Endothelial cell of umbilical vein (primary cell): ENCODE measurements around the gene PCDH9. TPM values are rescaled to one million over a fixed set of nuclear protein-coding genes. Genes with fewer than 3 reads are reported as not detected.

ENCODE experiments used
- BruUV-seq: library from RNA; stranded (reverse); fragments of 400-500 nt; replicated peaks from 2 replicates; lab custom pipeline; 2021; lab: Mats Ljungman, UMichigan
- CTCF ChIA-PET: fragments of 300-600, 350-600 bp; sonication (Branson Sonifier 250); formaldehyde crosslinking; loops from one replicate; lab custom pipeline; 2021; ENCODE audit warnings: antibody characterized with exemption, inconsistent platforms; lab: Charles Lee
- POLR2A ChIA-PET: fragments of 300-600, 350-600 bp; sonication (Branson Sonifier 250); formaldehyde crosslinking; loops from one replicate; lab custom pipeline; 2021; ENCODE audit warnings: antibody characterized with exemption, inconsistent platforms; lab: Charles Lee
- DNase-seq: peaks from one replicate; pipeline ENCODE4 v3.0.0-alpha.2; 2011; ENCODE audit warnings: low read depth, low spot score
- FAIRE-seq: peaks from 2 replicates; lab custom pipeline; 2011; peaks lifted over from hg19 to GRCh38; lab: Jason Lieb, UNC
- H2AFZ ChIP-seq: 2 replicates; pipeline ENCODE4 v1.6.0; 2012; ENCODE audit warnings: low read depth, low read length, control low read depth, inconsistent platforms
- H3K27ac ChIP-seq: 2 replicates; pipeline ENCODE4 v1.5.1; 2011; ENCODE audit warnings: low read depth, mild to moderate bottlenecking, control low read depth, low read length, moderate library complexity; ENCODE audit not compliant: insufficient read depth
- H3K27me3 ChIP-seq, 2 experiments: 2 replicates each; pipeline versions ENCODE4 v1.6.0 to v1.6.1; 2011; ENCODE audit warnings: low read length in 2 of 2, mixed read lengths in 1 of 2; ENCODE audit not compliant: control insufficient read depth in 2 of 2, insufficient read depth in 2 of 2
- H3K36me3 ChIP-seq, 2 experiments: 2 replicates in 1 of 2; 3 replicates in 1 of 2; pipeline ENCODE4 v1.5.1; 2011; ENCODE audit warnings: low read length in 2 of 2, mild to moderate bottlenecking in 1 of 2, moderate library complexity in 1 of 2; ENCODE audit not compliant: control insufficient read depth in 2 of 2, insufficient read depth in 2 of 2; ENCODE audit errors: extremely low read depth in 1 of 2
- H3K4me1 ChIP-seq: 3 replicates; pipeline ENCODE4 v1.5.1; 2011; ENCODE audit warnings: mild to moderate bottlenecking, low read length; ENCODE audit not compliant: control insufficient read depth, insufficient read depth; ENCODE audit errors: extremely low read depth
- H3K4me2 ChIP-seq: 2 replicates; pipeline ENCODE4 v1.6.1; 2011; ENCODE audit warnings: low read length, control low read depth, mixed read lengths; ENCODE audit not compliant: insufficient read depth
- H3K4me3 ChIP-seq, 3 experiments: fragments of 200-600 bp in 1 of 3; sonication (generic), shearing (Covaris generic) in 1 of 3; replicated peaks in 1 of 3; 2 replicates each; pipeline ENCODE4 v1.5.1; 2011 to 2016; ENCODE audit warnings: control low read depth in 3 of 3, low read length in 3 of 3, mild to moderate bottlenecking in 2 of 3, inconsistent platforms in 1 of 3, low read depth in 1 of 3, moderate library complexity in 1 of 3; ENCODE audit not compliant: insufficient read depth in 1 of 3
- H3K79me2 ChIP-seq: 2 replicates; pipeline ENCODE4 v1.6.0; 2012; ENCODE audit warnings: low read length, inconsistent platforms; ENCODE audit not compliant: control insufficient read depth, insufficient read depth
- H3K9ac ChIP-seq: replicated peaks from 2 replicates; pipeline ENCODE3; 2011; ENCODE audit warnings: low read length, control low read depth; ENCODE audit not compliant: insufficient read depth; ENCODE audit errors: extremely low read depth
- H3K9me1 ChIP-seq: replicated peaks from 3 replicates; pipeline ENCODE4 v1.6.0; 2011; ENCODE audit warnings: mild to moderate bottlenecking, low read length; ENCODE audit not compliant: control insufficient read depth, insufficient read depth; ENCODE audit errors: extremely low read depth
- H3K9me3 ChIP-seq: replicated peaks from 2 replicates; pipeline ENCODE4 v1.5.1; 2012; ENCODE audit warnings: low read length, inconsistent platforms; ENCODE audit not compliant: control insufficient read depth, insufficient read depth
- H4K20me1 ChIP-seq: replicated peaks from 2 replicates; pipeline ENCODE3; 2011; ENCODE audit warnings: mild to moderate bottlenecking, low read length; ENCODE audit not compliant: control insufficient read depth, insufficient read depth; ENCODE audit errors: extremely low read depth
- CTCF ChIP-seq, 2 donors: IDR thresholded peaks; 1 replicate in 1 of 2; 2 replicates in 1 of 2; pipeline ENCODE4 v1.5.1; 2011; ENCODE audit warnings: low read length in 2 of 2, mild to moderate bottlenecking in 2 of 2, moderate library complexity in 2 of 2, control low read depth in 1 of 2, inconsistent platforms in 1 of 2, low read depth in 1 of 2; ENCODE audit not compliant: insufficient read depth in 1 of 2; ENCODE audit errors: extremely low read depth in 1 of 2
- EZH2 ChIP-seq: IDR thresholded peaks from 2 replicates; pipeline ENCODE4 v1.6.1; 2012; ENCODE audit warnings: borderline replicate concordance, low read depth, mild to moderate bottlenecking, moderate library complexity, low read length, inconsistent platforms; ENCODE audit not compliant: severe bottlenecking
- FOS ChIP-seq: IDR thresholded peaks from 2 replicates; pipeline ENCODE4 v1.6.1; 2011; ENCODE audit warnings: mild to moderate bottlenecking, low read length, moderate library complexity, borderline replicate concordance; ENCODE audit not compliant: insufficient read depth
- GATA2 ChIP-seq: IDR thresholded peaks from 2 replicates; pipeline ENCODE4 v1.7.0; 2011; ENCODE audit warnings: low read depth, mild to moderate bottlenecking, moderate library complexity, mixed read lengths, low read length; ENCODE audit not compliant: insufficient read length, insufficient read depth
- JUN ChIP-seq: IDR thresholded peaks from 2 replicates; pipeline ENCODE4 v1.6.1; 2011; ENCODE audit warnings: borderline replicate concordance, low read depth; ENCODE audit not compliant: insufficient read length, insufficient read depth
- MAX ChIP-seq: IDR thresholded peaks from 2 replicates; pipeline ENCODE4 v1.6.1; 2011; ENCODE audit not compliant: insufficient read depth, insufficient read length
- MYC ChIP-seq: IDR thresholded peaks from one replicate; pipeline ENCODE4 v1.6.1; 2011; ENCODE audit warnings: mild to moderate bottlenecking, low read depth, low read length
- POLR2A ChIP-seq: IDR thresholded peaks from 2 replicates; pipeline ENCODE4 v1.6.1; 2012; ENCODE audit warnings: low read depth, mild to moderate bottlenecking, control low read depth, low read length
- POLR2AphosphoS5 ChIP-seq: IDR thresholded peaks from 2 replicates; pipeline ENCODE4 v1.6.1; 2012; ENCODE audit warnings: low read depth, mild to moderate bottlenecking, control low read depth, low read length, moderate library complexity; ENCODE audit not compliant: insufficient read depth
- dilution Hi-C: fragments of 300-500 bp; cut with MboI; formaldehyde crosslinking; loops from one replicate; pipeline ENCODE4 v1.15.0; 2019; ENCODE audit warnings: low sequenced_read_pairs; ENCODE audit not compliant: extremely low pct_ligation_motif_present
- intact Hi-C: fragments of 100-400 bp; cut with micrococcal nuclease; formaldehyde crosslinking; loops from one replicate; pipeline ENCODE4 v1.10.0; 2022
- polyA plus RNA-seq, 4 experiments: library from polyadenylated mRNA; depleted of rRNA in 3 of 4; stranded (reverse) in 3 of 4; unstranded in 1 of 4; fragments of >200 nt; gene quantifications; 2 replicates each; pipeline versions ENCODE4 v1.2.1 to v1.2.3, GENCODE V29; 2011 to 2012; ENCODE audit warnings: missing spikeins in 1 of 4
- total RNA-seq: library from RNA; stranded (reverse); gene quantifications from 2 replicates; pipeline ENCODE4 v1.2.3, GENCODE V29; 2021

The PCDH9 gene
- total and polyA plus RNA-seq, 2 donors (not counting 3 experiments of a cell fraction or from before 2014, with no cell fraction given), result 1.1 to 5.2 TPM

- H3K27me3 ChIP-seq, result no peaks in the 10 kb centered on the region
- H3K4me1 ChIP-seq, result no peaks in the 10 kb centered on the region
- intact Hi-C loops, result no loop called here
- H2AFZ ChIP-seq, result no peak overlapping the region
- ChIA-PET POLR2A (no interaction called here), CTCF (interaction anchor here (1.3 kb wide), 1 partner anchor 35 kb away, joined by 4 read pairs; no protein-coding TSS in a partner anchor)
- H3K79me2 ChIP-seq, result no peaks in the 10 kb centered on the region
- H3K36me3 ChIP-seq, result no peaks in the 10 kb centered on the region
- no peaks in the 10 kb centered on the region for H3K9me1 ChIP-seq
- dilution Hi-C loops, result no loop called here
- FAIRE-seq (no peak), DNase-seq (no peak)
- BruUV-seq, result no TSS peak
- H3K9ac ChIP-seq, result no peak overlapping the region
- no peaks in the 10 kb centered on the region for H3K9me3 ChIP-seq
- no peak overlapping the region for H3K4me3 ChIP-seq
- no peak overlapping the region for H3K4me2 ChIP-seq
- H4K20me1 ChIP-seq, result no peaks in the 10 kb centered on the region
- no peak overlapping the region for H3K27ac ChIP-seq
- no peak for TF ChIP-seq GATA2
- TF ChIP-seq EZH2, result no peak
- TF ChIP-seq MAX, result no peak
- TF ChIP-seq FOS, result no peak
- TF ChIP-seq JUN, result no peak
- TF ChIP-seq CTCF (IDR thresholded peaks at IDR 0.05; ENCODE audit: extremely low read depth in 1 of 2, insufficient read depth in 1 of 2, low read depth in 1 of 2, low read length in 2 of 2), result no peak
- TF ChIP-seq POLR2AphosphoS5, result no peak
- TF ChIP-seq POLR2A, result no peak
- no peak for TF ChIP-seq MYC
Measured at GRCh38 chr13:66958611-66959010, 271.5 kb downstream of the PCDH9 start.
